ENCODE results near the gene AMACR. TPM values are rescaled to one million over a fixed set of nuclear protein-coding genes. Genes with fewer than 3 reads are reported as not detected.

AMACR gene
- total RNA-seq, 1 donor from 2014 or later = 29.3 TPM

DNA sequence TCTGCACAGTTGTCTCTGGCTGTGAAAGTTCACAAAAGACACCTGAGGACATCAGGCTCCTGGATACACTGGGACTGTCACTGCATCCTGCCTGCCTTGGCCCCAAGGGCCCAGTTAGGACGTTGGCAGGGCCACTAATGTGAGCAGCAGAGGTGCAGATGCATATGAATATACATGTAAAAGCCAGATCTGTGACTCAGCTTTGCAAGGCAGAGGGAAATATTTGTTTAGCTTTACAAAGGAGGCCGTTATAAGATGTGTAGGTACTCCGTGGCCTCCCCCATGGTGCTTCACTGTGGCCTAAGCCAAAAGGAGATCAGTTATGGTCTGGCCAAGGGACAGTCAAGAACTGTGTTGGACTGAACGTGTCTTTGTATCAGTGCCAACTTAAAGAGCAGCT is 39.3 kb upstream of the AMACR start:
- Mint-ChIP-seq H3K27me3 (ENCODE audit: unreplicated experiment) (peaks cover 1% of the 10 kb centered on the region), H3K4me1 (ENCODE audit: unreplicated experiment) (peaks cover 46% of the 10 kb centered on the region), H3K27ac (ENCODE audit: unreplicated experiment) (no peak overlapping the region)

DNA sequence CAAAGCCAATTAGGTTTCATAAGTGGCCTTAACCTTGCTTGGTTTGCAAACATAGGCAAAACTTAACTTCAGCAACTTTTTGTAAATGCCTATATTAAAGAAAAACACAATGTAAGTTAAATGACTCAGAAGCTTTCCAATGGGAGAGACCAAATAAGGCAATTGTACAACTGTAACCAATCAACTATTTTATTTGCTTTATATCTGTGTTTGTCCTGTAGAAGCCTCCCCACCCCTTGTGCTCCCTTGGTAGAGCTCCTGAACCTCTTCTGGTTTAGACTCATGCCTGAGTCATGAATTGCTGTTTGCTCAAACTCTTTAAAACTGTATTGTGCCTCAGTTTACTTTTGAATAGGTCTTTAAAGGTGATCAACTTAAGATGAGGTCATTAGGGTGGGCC is 38.1 kb upstream of the AMACR start:
- peaks cover 13% of the 10 kb centered on the region for H3K36me3 Mint-ChIP-seq (ENCODE audit: low read depth, unreplicated experiment)
- no peaks in the 10 kb centered on the region for H3K9me3 Mint-ChIP-seq (ENCODE audit: unreplicated experiment)
- DNase-seq (ENCODE audit: low spot score) = no peak
- peaks cover 1% of the 10 kb centered on the region for H3K27me3 Mint-ChIP-seq (ENCODE audit: unreplicated experiment)
- TF ChIP-seq, protein P1, sequence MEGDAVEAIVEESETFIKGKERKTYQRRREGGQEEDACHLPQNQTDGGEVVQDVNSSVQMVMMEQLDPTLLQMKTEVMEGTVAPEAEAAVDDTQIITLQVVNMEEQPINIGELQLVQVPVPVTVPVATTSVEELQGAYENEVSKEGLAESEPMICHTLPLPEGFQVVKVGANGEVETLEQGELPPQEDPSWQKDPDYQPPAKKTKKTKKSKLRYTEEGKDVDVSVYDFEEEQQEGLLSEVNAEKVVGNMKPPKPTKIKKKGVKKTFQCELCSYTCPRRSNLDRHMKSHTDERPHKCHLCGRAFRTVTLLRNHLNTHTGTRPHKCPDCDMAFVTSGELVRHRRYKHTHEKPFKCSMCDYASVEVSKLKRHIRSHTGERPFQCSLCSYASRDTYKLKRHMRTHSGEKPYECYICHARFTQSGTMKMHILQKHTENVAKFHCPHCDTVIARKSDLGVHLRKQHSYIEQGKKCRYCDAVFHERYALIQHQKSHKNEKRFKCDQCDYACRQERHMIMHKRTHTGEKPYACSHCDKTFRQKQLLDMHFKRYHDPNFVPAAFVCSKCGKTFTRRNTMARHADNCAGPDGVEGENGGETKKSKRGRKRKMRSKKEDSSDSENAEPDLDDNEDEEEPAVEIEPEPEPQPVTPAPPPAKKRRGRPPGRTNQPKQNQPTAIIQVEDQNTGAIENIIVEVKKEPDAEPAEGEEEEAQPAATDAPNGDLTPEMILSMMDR (IDR thresholded peaks at IDR 0.05; ENCODE audit: unreplicated experiment) = no peak
- H3K4me3 Mint-ChIP-seq (ENCODE audit: unreplicated experiment) = no peak overlapping the region
- peaks cover 44% of the 10 kb centered on the region for H3K4me1 Mint-ChIP-seq (ENCODE audit: unreplicated experiment)
- H3K27ac Mint-ChIP-seq (ENCODE audit: unreplicated experiment) = no peak overlapping the region

More for the DNA sequence above, 39.3 kb upstream of the AMACR start:
- Mint-ChIP-seq H3K9me3 (ENCODE audit: unreplicated experiment) (no peaks in the 10 kb centered on the region), H3K36me3 (ENCODE audit: low read depth, unreplicated experiment) (peaks cover 13% of the 10 kb centered on the region), H3K4me3 (ENCODE audit: unreplicated experiment) (no peak overlapping the region)
- no peak for DNase-seq (ENCODE audit: low spot score)
- TF ChIP-seq, protein P1 (IDR thresholded peaks at IDR 0.05; ENCODE audit: unreplicated experiment) = no peak

DNA sequence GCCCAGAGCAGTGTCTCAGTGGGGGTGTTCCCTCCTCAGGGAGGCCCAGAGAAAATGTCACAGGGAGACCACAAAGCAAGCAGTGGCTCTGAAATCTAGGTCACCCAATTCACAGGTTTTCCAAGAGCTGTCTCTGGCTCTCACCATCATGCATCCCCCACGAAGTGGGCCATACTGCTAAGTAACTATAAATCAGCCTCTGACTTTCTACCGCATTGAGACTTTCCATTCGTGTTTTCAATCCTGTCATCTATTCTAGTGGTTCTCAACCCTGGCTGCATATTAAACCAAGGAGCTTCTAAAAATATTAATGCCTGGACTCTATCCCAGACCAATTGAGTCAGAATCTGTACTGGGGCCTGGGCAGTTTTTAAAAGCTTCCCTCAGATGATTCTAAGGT is 37.2 kb upstream of the AMACR start:
- DNase-seq (ENCODE audit: low spot score) = no peak
- no peak overlapping the region for H3K4me3 Mint-ChIP-seq (ENCODE audit: unreplicated experiment)
- no peak overlapping the region for H3K27ac Mint-ChIP-seq (ENCODE audit: unreplicated experiment)
- H3K36me3 Mint-ChIP-seq (ENCODE audit: low read depth, unreplicated experiment) = peaks cover 7% of the 10 kb centered on the region
- H3K4me1 Mint-ChIP-seq (ENCODE audit: unreplicated experiment) = peaks cover 43% of the 10 kb centered on the region
- H3K9me3 Mint-ChIP-seq (ENCODE audit: unreplicated experiment) = no peaks in the 10 kb centered on the region
- H3K27me3 Mint-ChIP-seq (ENCODE audit: unreplicated experiment) = peaks cover under 1% of the 10 kb centered on the region
- TF ChIP-seq, protein P1 (IDR thresholded peaks at IDR 0.05; ENCODE audit: unreplicated experiment) = no peak

DNA sequence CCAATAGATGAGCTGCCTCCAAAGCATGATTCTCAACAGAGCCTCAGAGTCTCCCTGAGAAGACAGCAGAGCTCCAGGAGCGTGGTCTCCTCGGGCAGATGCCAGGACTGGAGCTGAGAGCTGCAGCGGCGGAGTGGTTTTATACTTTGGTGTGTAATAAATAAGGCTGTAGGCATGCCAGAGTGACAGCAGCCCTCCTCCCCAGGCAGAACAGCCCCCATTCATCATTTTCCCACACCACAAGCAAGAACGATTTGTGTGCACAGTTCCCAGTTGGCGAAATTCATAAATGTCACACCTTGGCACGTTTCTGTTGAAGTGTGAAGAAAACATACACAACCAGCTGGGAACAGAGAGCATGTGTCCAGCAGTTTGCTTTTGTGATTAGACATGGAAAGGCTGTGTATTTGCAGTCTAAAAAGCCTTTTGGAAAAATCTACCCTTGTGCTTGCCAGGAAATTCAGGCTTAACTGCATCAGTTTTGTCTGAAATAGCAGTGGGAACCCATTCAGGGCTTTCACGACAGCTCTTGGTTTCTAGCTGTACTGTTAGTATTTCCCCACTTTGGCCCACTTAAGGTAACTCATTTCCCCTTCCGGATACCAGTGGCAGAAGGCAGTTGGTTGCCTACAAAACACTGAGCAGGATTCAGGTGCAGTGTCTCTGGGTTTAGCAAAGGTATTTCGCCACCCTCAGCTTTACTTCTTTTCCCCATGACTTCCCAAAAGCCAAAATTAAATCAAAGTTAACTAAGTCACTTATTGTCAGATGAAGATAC is 35.4 kb upstream of the AMACR start, which contains the start of gene C1QTNF3:
C1QTNF3 (minus strand) TSS at position 115 of the 778 bp plus-strand sequence; CDS start at position 27, 88 bp downstream.
- Mint-ChIP-seq H3K27ac (ENCODE audit: unreplicated experiment) (peak within 1 kb of the TSS; percentile 77), H3K36me3 (ENCODE audit: low read depth, unreplicated experiment) (peaks cover 9% of the 10 kb centered on the region), H3K4me1 (ENCODE audit: unreplicated experiment) (peaks cover 37% of the 10 kb centered on the region), H3K4me3 (ENCODE audit: unreplicated experiment) (peak within 1 kb of the TSS; percentile 6), H3K27me3 (ENCODE audit: unreplicated experiment) (no peaks in the 10 kb centered on the region), H3K9me3 (ENCODE audit: unreplicated experiment) (no peaks in the 10 kb centered on the region)
- DNase-seq (ENCODE audit: low spot score) = no peak
- TF ChIP-seq, protein P1 (IDR thresholded peaks at IDR 0.05; ENCODE audit: unreplicated experiment) = no peak

DNA sequence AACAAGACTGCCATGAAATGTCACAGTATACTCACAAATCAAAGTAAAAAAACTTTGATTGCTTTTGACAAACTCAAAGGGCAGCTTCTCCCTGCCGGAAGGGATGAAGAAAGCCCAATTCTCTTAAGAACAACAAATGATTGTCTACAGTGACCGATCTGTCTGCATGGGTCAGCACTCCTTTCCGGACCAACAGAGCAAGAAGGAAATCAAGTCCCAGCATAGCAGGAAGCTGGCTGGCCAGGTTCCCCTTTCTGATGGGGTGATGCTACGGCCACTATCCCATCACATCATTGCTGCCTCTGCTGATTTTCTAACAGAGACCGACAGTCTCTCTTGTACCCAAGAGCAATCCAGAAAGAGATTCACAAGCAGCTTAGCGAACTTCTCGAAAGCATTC is 34.5 kb upstream of the AMACR start:
- Mint-ChIP-seq H3K4me1 (ENCODE audit: unreplicated experiment) (peaks cover 31% of the 10 kb centered on the region), H3K9me3 (ENCODE audit: unreplicated experiment) (no peaks in the 10 kb centered on the region), H3K36me3 (ENCODE audit: low read depth, unreplicated experiment) (peaks cover 9% of the 10 kb centered on the region), H3K27me3 (ENCODE audit: unreplicated experiment) (no peaks in the 10 kb centered on the region), H3K4me3 (ENCODE audit: unreplicated experiment) (no peak overlapping the region), H3K27ac (ENCODE audit: unreplicated experiment) (peak overlapping the region; percentile 77)
- peak; percentile 17 for DNase-seq (ENCODE audit: low spot score)
- TF ChIP-seq, protein P1 (IDR thresholded peaks at IDR 0.05; ENCODE audit: unreplicated experiment) = no peak
